Loucy (cell line): Measurements from ENCODE around the gene PPARG.

Source experiments
- H2AFZ ChIP-seq: fragments of 200-600 bp; sonication (generic); 2 replicates; pipeline ENCODE4 v1.6.0; 2016; ENCODE audit warnings: antibody characterized with exemption, mild to moderate bottlenecking, low read length, moderate library complexity
- H3F3A ChIP-seq: fragments of 200-600 bp; 2 replicates; pipeline ENCODE4 v1.6.0; 2016; ENCODE audit warnings: antibody characterized with exemption, low read depth, mild to moderate bottlenecking
- H3K27me3 ChIP-seq: fragments of 200-600 bp; sonication (generic); 2 replicates; pipeline ENCODE4 v1.6.1; 2014; ENCODE audit warnings: low read length, mild to moderate bottlenecking; ENCODE audit not compliant: insufficient read depth, poor library complexity, severe bottlenecking
- H3K36me3 ChIP-seq: fragments of 200-600 bp; sonication (generic); 2 replicates; pipeline ENCODE4 v1.6.1; 2016; ENCODE audit warnings: low read length; ENCODE audit not compliant: insufficient read depth
- H3K4me1 ChIP-seq: fragments of 200-600 bp; sonication (generic); 2 replicates; pipeline ENCODE4 v1.5.1; 2014; ENCODE audit warnings: low read length, mild to moderate bottlenecking; ENCODE audit not compliant: insufficient read depth, poor library complexity, severe bottlenecking
- H3K4me2 ChIP-seq: fragments of 200-600 bp; sonication (generic); 2 replicates; pipeline ENCODE4 v1.6.0; 2014; ENCODE audit warnings: antibody characterized with exemption, low read length, low read depth, mild to moderate bottlenecking; ENCODE audit not compliant: poor library complexity, severe bottlenecking
- H3K4me3 ChIP-seq: fragments of 200-600 bp; sonication (generic); 2 replicates; pipeline ENCODE4 v1.5.1; 2014; ENCODE audit warnings: low read length, mild to moderate bottlenecking, mixed read lengths; ENCODE audit not compliant: poor library complexity, severe bottlenecking
- H3K79me2 ChIP-seq: fragments of 200-600 bp; sonication (generic); 2 replicates; pipeline ENCODE4 v1.6.1; 2014; ENCODE audit warnings: low read length; ENCODE audit not compliant: insufficient read depth
- H3K9ac ChIP-seq: fragments of 200-600 bp; sonication (generic); 2 replicates; pipeline ENCODE4 v1.6.0; 2014; ENCODE audit warnings: mild to moderate bottlenecking, low read depth, low read length, moderate library complexity; ENCODE audit not compliant: poor library complexity, severe bottlenecking
- H3K9me2 ChIP-seq: fragments of 200-600 bp; sonication (generic); replicated peaks from 2 replicates; pipeline ENCODE4 v1.6.1; 2016; ENCODE audit warnings: low read depth, low read length, mixed read lengths
- H3K9me3 ChIP-seq: fragments of 200-600 bp; sonication (generic); 2 replicates; pipeline ENCODE4 v1.6.1; 2014; ENCODE audit warnings: mild to moderate bottlenecking, antibody characterized with exemption, low read length, low read depth; ENCODE audit not compliant: insufficient read depth
- H4K20me1 ChIP-seq: fragments of 200-600 bp; sonication (generic); 2 replicates; pipeline ENCODE4 v1.6.0; 2014; ENCODE audit warnings: antibody characterized with exemption, low read length, mild to moderate bottlenecking; ENCODE audit not compliant: insufficient read depth, poor library complexity, severe bottlenecking
- CTCF ChIP-seq: fragments of 200-600 bp; sonication (generic); conservative IDR thresholded peaks from 2 replicates; pipeline ENCODE4 v1.5.1; 2014; ENCODE audit warnings: mild to moderate bottlenecking, antibody characterized with exemption, low read length
- EZH2phosphoT487 ChIP-seq: fragments of 200-600 bp; IDR thresholded peaks from 2 replicates; pipeline ENCODE4 v1.6.1; 2018; ENCODE audit warnings: antibody characterized with exemption, mild to moderate bottlenecking, moderate library complexity, borderline replicate concordance

PPARG gene

DNA sequence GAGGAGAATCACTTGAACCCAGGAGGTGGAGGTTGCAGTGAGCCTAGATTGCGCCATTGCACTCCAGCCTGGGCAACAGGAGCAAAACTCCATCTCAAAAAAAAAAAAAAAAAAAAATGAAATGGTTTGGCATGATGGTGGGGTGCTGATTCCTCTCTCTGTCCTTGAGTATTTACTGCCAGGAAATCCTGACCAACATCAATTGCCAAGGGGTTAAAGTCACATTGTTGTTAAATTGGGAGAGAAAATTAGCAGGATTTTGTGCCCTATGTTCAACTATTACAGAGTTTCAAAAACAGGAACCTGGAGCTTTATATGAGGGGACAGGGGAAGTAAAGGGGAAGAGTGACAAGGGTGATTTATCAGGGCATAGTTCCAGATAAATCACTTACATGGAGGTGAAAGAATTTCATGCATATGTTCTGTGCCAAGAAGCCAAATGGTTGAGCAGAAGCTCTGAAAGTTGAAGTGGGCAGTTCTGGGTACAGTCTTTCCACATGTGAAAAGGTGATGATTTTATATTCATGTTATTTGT lies 124.9 kb downstream of the PPARG start:
- H3K4me3 ChIP-seq = no peak overlapping the region
- H3K79me2 ChIP-seq = no peaks in the 10 kb centered on the region
- no peaks in the 10 kb centered on the region for H3K9me3 ChIP-seq
- H3F3A ChIP-seq = no peaks in the 10 kb centered on the region
- H3K36me3 ChIP-seq = no peaks in the 10 kb centered on the region
- no peak overlapping the region for H2AFZ ChIP-seq
- no peaks in the 10 kb centered on the region for H3K27me3 ChIP-seq
- no peak overlapping the region for H3K4me2 ChIP-seq
- no peaks in the 10 kb centered on the region for H3K9me2 ChIP-seq
- TF ChIP-seq EZH2phosphoT487 (no peak), CTCF (no peak)
- H3K4me1 ChIP-seq = peaks cover 4% of the 10 kb centered on the region
- no peak overlapping the region for H3K9ac ChIP-seq
- H4K20me1 ChIP-seq = no peaks in the 10 kb centered on the region

GRCh38 chr3:12415014-12415680 lies 126.3 kb downstream of the PPARG start:
- H3K9ac ChIP-seq = no peak overlapping the region
- no peaks in the 10 kb centered on the region for H3F3A ChIP-seq
- no peaks in the 10 kb centered on the region for H3K9me2 ChIP-seq
- no peak overlapping the region for H3K4me3 ChIP-seq
- H3K36me3 ChIP-seq = no peaks in the 10 kb centered on the region
- H4K20me1 ChIP-seq = no peaks in the 10 kb centered on the region
- no peaks in the 10 kb centered on the region for H3K9me3 ChIP-seq
- TF ChIP-seq CTCF = no peak
- no peak for TF ChIP-seq EZH2phosphoT487
- no peaks in the 10 kb centered on the region for H3K27me3 ChIP-seq
- 0 out of 2 replicates have a peak overlapping the region, but pooled peaks have one; percentile 1 for H2AFZ ChIP-seq
- H3K4me1 ChIP-seq = peaks cover 4% of the 10 kb centered on the region
- no peaks in the 10 kb centered on the region for H3K79me2 ChIP-seq
- H3K4me2 ChIP-seq = no peak overlapping the region

DNA sequence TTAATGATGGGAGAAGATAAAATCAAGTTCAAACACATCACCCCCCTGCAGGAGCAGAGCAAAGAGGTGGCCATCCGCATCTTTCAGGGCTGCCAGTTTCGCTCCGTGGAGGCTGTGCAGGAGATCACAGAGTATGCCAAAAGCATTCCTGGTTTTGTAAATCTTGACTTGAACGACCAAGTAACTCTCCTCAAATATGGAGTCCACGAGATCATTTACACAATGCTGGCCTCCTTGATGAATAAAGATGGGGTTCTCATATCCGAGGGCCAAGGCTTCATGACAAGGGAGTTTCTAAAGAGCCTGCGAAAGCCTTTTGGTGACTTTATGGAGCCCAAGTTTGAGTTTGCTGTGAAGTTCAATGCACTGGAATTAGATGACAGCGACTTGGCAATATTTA lies 127.9 kb downstream of the PPARG start:
- Histone ChIP-seq H3K36me3 (no peaks in the 10 kb centered on the region), H3K9me2 (no peaks in the 10 kb centered on the region), H3F3A (no peaks in the 10 kb centered on the region), H3K79me2 (no peaks in the 10 kb centered on the region), H3K4me2 (no peak overlapping the region), H3K9ac (no peak overlapping the region), H3K9me3 (no peaks in the 10 kb centered on the region), H3K27me3 (no peaks in the 10 kb centered on the region), H3K4me1 (peaks cover 9% of the 10 kb centered on the region), H4K20me1 (no peaks in the 10 kb centered on the region), H3K4me3 (no peak overlapping the region), H2AFZ (no peak overlapping the region)
- no peak for TF ChIP-seq EZH2phosphoT487
- no peak for TF ChIP-seq CTCF
